BE2C (cell line): ENCODE data around the gene BID.

ENCODE experiments used
- DNase-seq: peaks from one replicate; pipeline ENCODE4 v3.0.0-alpha.2; 2020
- H3K27me3 ChIP-seq: fragments of 250-450 bp; sonication (Bioruptor Pico); 2 replicates; pipeline ENCODE4 v1.5.1; 2020; ENCODE audit warnings: mild to moderate bottlenecking
- H3K36me3 ChIP-seq: fragments of 250-450 bp; sonication (Bioruptor Pico); 2 replicates; pipeline ENCODE4 v1.5.1; 2020; ENCODE audit warnings: mild to moderate bottlenecking
- H3K4me1 ChIP-seq: fragments of 250-450 bp; sonication (Bioruptor Pico); 2 replicates; pipeline ENCODE4 v1.5.1; 2020
- H3K4me3 ChIP-seq: 2 replicates; pipeline ENCODE4 v1.5.1; 2011; ENCODE audit warnings: low read depth, low read length
- H3K9me3 ChIP-seq: fragments of 250-450 bp; sonication (Bioruptor Pico); 2 replicates; pipeline ENCODE4 v1.5.1; 2020
- TF ChIP-seq, protein P1 (sequence below): IDR thresholded peaks from 2 replicates; pipeline ENCODE4 v1.5.1; 2012; ENCODE audit warnings: mild to moderate bottlenecking, low read depth, low read length

Gene BID

DNA sequence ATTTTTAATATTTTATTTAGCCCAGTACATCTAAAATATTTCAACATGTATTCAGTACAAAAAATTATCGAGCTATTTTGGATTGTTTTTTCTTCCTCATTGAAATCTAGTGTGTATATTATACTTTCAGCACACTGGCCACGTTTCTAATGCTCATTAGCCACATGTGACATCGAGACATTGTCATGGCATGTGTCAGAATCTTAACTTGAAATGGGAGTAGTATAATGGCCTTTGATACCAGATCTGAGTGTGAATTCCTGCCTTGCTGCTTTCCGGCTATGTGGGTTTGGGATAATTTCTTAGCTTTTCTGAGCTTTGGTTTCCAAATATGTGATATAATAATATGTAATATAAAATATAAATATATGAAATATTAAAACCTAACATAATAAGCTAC, 81.4 kb downstream of the BID start:
- Histone ChIP-seq H3K36me3 (peaks cover 14% of the 10 kb centered on the region), H3K27me3 (no peaks in the 10 kb centered on the region), H3K4me3 (no peak overlapping the region), H3K9me3 (no peaks in the 10 kb centered on the region), H3K4me1 (no peaks in the 10 kb centered on the region)
- TF ChIP-seq, protein P1, sequence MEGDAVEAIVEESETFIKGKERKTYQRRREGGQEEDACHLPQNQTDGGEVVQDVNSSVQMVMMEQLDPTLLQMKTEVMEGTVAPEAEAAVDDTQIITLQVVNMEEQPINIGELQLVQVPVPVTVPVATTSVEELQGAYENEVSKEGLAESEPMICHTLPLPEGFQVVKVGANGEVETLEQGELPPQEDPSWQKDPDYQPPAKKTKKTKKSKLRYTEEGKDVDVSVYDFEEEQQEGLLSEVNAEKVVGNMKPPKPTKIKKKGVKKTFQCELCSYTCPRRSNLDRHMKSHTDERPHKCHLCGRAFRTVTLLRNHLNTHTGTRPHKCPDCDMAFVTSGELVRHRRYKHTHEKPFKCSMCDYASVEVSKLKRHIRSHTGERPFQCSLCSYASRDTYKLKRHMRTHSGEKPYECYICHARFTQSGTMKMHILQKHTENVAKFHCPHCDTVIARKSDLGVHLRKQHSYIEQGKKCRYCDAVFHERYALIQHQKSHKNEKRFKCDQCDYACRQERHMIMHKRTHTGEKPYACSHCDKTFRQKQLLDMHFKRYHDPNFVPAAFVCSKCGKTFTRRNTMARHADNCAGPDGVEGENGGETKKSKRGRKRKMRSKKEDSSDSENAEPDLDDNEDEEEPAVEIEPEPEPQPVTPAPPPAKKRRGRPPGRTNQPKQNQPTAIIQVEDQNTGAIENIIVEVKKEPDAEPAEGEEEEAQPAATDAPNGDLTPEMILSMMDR: no peak
- no peak for DNase-seq

DNA sequence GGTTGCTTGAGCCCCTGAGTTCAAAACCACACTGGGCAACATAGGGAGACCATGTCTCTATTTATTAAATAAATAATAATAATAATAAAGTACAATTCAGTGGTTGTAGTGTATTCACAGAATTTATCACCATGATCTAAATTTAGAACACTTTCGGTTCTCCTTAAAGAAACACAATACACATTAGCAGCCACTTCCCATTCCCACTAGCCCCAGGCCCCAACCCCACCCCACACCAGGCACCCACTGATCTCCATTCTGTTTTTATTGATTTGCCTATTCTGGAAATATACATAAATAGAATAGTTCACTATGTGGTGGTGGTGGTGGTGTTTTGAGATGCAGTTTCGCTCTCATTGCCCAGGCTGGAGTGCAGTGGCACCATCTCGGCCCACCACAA, 90.0 kb downstream of the BID start:
- TF ChIP-seq, protein P1: no peak
- Histone ChIP-seq H3K27me3 (no peaks in the 10 kb centered on the region), H3K4me1 (no peaks in the 10 kb centered on the region), H3K4me3 (no peak overlapping the region), H3K9me3 (no peaks in the 10 kb centered on the region), H3K36me3 (peaks cover 15% of the 10 kb centered on the region)
- DNase-seq: no peak
